Heart left ventricle (tissue), 13 donors: ENCODE measurements around the gene LPIN1.

Experiments used
- CTCF ChIP-seq, 12 donors: fragments of 200-600 bp; sonication (generic) in 4 of 12; IDR thresholded peaks; one replicate each; pipeline versions ENCODE4 v1.5.0 to v1.8.0; 2018 to 2022; ENCODE audit warnings: antibody characterized with exemption in 12 of 12, mild to moderate bottlenecking in 5 of 12
- POLR2A ChIP-seq, 2 donors: fragments of 450-650 bp; IDR thresholded peaks; one replicate each; pipeline ENCODE4 v1.6.1; 2017; ENCODE audit warnings: antibody characterized with exemption in 2 of 2, mild to moderate bottlenecking in 2 of 2, moderate library complexity in 2 of 2
- donor health status: ischemic (EF 13 %, LVEDD 7.1; RV severe dilation, severe dysfunction).
- donor health status: DM: no; HTN: yes; CAD: no.
- donor health status: DM: no; HTN: no; CAD: no.
- donor health status: ischemic (EF 25% LVEDD 6.9; RV normal size, moderate dysfunction).
- donor health status: ischemic (EF 25% LVEDD 5.7; RV mildly dilated, moderate dysfunction).
- donor health status: ischemic (EF 35%, LVEDD 5.7; RV mildly dilated, moderate dysfunction).
- donor health status: nonischemic (EF 11% LVEDD 7.7; RV severe dilation, severe dysfunction).
- donor health status: DM: yes; HTN: yes; CAD: no.
- donor health status: PGD.
- donor health status: ischemic (EF 29% LVEDD 5.4; RV normal size, mild dysfunction).
- donor health status: nonischemic (EF 23%, LVEDD 6.1; RV moderate dilation, normal function).

GRCh38 chr2:11836647-11837219 is 90.3 kb downstream of the LPIN1 start:
- TF ChIP-seq CTCF (IDR thresholded peaks at IDR 0.05): no peak
- no peak for TF ChIP-seq POLR2A (IDR thresholded peaks at IDR 0.05)
